Osteocyte (in vitro differentiated cells): ENCODE measurements around the gene PROC. TPM values are rescaled to one million over a fixed set of nuclear protein-coding genes. Genes with fewer than 3 reads are reported as not detected.
A peak's percentile ranks its signal among the peaks of the same experiment; 100 is the strongest.

ENCODE experiments used
- DNase-seq: peaks from one replicate; pipeline ENCODE4 v3.0.0; 2021; ENCODE audit warnings: mixed read lengths; ENCODE audit not compliant: unreplicated experiment; ENCODE audit errors: extremely low spot score
- H3K27ac Mint-ChIP-seq: one replicate; pipeline ENCODE4 v1.8.0; 2021; ENCODE audit warnings: mild to moderate bottlenecking, mixed read lengths; ENCODE audit not compliant: unreplicated experiment
- H3K27me3 Mint-ChIP-seq: one replicate; pipeline ENCODE4 v1.8.0; 2021; ENCODE audit warnings: mixed read lengths; ENCODE audit not compliant: unreplicated experiment
- H3K36me3 Mint-ChIP-seq: one replicate; pipeline ENCODE4 v1.8.0; 2021; ENCODE audit warnings: mixed read lengths; ENCODE audit not compliant: unreplicated experiment
- H3K4me1 Mint-ChIP-seq: one replicate; pipeline ENCODE4 v1.8.0; 2021; ENCODE audit warnings: mixed read lengths; ENCODE audit not compliant: unreplicated experiment
- H3K4me3 Mint-ChIP-seq: one replicate; pipeline ENCODE4 v1.8.0; 2021; ENCODE audit warnings: mild to moderate bottlenecking, moderate library complexity, mixed read lengths; ENCODE audit not compliant: unreplicated experiment
- H3K9me3 Mint-ChIP-seq: one replicate; pipeline ENCODE4 v1.8.0; 2021; ENCODE audit warnings: mixed read lengths; ENCODE audit not compliant: unreplicated experiment
- total RNA-seq: library from RNA; stranded (reverse); gene quantifications from 2 replicates; pipeline ENCODE4 v1.2.1, GENCODE V29; 2021
- TF ChIP-seq, protein P1 (sequence below): fragments of 200-600 bp; sonication (generic); IDR thresholded peaks from 2 replicates; pipeline ENCODE4 v1.5.0; 2021; ENCODE audit warnings: antibody characterized with exemption, mild to moderate bottlenecking, moderate library complexity

Gene PROC
- total RNA-seq, 1 donor from 2014 or later: 1.6 TPM

DNA sequence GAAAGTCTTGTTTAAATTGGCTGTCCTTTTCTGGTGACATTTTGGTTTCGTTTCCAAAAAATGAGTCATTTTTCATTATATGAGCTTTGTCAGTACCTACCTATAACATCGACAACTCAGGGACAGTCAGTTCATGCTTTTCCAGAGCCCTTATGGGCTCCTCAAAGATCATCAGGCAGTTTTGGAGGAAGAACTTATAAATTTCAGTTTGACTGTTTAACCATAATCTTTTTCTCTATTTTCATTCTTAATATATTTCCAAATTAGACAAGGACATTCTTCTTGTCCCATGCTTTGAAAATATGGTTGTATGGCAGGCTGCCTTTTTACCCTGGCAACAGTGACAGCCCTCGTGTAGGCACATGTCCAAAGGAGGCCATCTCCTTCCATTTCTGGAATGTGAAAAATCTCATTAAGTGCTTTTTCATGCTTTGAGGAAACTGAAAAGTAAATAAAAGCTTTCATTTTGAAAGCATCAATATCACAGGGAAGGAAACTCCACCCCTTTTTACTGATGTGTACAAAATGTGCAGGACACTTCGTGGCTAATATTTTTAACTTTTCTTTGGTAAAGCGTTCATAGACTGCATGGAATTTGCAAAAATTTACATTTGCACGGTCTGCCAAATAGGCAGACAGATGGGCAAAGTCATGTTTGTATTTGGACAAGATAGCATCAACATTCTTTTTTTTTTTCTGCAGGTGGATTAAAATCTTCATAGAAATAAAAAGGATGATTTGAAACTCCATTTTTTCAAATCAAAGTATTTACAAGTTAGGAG lies 7.2 kb upstream of the PROC start:
- peaks cover 13% of the 10 kb centered on the region for H3K9me3 Mint-ChIP-seq
- H3K27ac Mint-ChIP-seq: peak overlapping the region; percentile 99
- peaks cover 79% of the 10 kb centered on the region for H3K4me1 Mint-ChIP-seq
- no peaks in the 10 kb centered on the region for H3K36me3 Mint-ChIP-seq
- TF ChIP-seq, protein P1, sequence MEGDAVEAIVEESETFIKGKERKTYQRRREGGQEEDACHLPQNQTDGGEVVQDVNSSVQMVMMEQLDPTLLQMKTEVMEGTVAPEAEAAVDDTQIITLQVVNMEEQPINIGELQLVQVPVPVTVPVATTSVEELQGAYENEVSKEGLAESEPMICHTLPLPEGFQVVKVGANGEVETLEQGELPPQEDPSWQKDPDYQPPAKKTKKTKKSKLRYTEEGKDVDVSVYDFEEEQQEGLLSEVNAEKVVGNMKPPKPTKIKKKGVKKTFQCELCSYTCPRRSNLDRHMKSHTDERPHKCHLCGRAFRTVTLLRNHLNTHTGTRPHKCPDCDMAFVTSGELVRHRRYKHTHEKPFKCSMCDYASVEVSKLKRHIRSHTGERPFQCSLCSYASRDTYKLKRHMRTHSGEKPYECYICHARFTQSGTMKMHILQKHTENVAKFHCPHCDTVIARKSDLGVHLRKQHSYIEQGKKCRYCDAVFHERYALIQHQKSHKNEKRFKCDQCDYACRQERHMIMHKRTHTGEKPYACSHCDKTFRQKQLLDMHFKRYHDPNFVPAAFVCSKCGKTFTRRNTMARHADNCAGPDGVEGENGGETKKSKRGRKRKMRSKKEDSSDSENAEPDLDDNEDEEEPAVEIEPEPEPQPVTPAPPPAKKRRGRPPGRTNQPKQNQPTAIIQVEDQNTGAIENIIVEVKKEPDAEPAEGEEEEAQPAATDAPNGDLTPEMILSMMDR: no peak
- H3K4me3 Mint-ChIP-seq: peak overlapping the region; percentile 65
- H3K27me3 Mint-ChIP-seq: no peaks in the 10 kb centered on the region
- no peak for DNase-seq

- no peaks in the 10 kb centered on the region for H3K36me3 Mint-ChIP-seq
- TF ChIP-seq, protein P1: no peak
- peaks cover 82% of the 10 kb centered on the region for H3K4me1 Mint-ChIP-seq
- H3K4me3 Mint-ChIP-seq: peak overlapping the region; percentile 65
- no peak for DNase-seq
- H3K27me3 Mint-ChIP-seq: no peaks in the 10 kb centered on the region
- peaks cover 13% of the 10 kb centered on the region for H3K9me3 Mint-ChIP-seq
- peak overlapping the region; percentile 99 for H3K27ac Mint-ChIP-seq
Observed at GRCh38 chr2:127411653-127412369, 6.4 kb upstream of the PROC start.

DNA sequence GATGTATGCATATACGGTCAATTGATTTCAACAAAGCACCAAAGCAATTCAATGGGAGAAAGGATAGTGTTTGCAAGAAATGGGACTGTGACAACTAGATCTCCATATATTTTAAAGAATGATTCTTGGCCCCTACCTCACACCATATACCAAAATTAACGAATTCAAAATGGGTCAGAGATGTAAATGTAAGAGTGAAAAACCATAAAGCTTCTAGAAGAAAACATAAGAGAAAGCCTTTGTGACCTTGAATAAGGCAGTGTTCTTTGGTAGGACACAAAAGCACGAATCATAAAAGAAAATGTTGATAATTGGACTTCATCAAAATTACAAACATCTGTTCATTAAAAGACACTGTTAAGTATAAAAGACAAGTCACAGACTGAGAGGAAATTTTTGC lies 5.0 kb upstream of the PROC start:
- Mint-ChIP-seq H3K27me3 (no peaks in the 10 kb centered on the region), H3K4me3 (no peak overlapping the region), H3K4me1 (peaks cover 86% of the 10 kb centered on the region), H3K36me3 (no peaks in the 10 kb centered on the region), H3K9me3 (peaks cover 13% of the 10 kb centered on the region), H3K27ac (peak overlapping the region; percentile 90)
- TF ChIP-seq, protein P1: no peak
- DNase-seq: no peak

DNA sequence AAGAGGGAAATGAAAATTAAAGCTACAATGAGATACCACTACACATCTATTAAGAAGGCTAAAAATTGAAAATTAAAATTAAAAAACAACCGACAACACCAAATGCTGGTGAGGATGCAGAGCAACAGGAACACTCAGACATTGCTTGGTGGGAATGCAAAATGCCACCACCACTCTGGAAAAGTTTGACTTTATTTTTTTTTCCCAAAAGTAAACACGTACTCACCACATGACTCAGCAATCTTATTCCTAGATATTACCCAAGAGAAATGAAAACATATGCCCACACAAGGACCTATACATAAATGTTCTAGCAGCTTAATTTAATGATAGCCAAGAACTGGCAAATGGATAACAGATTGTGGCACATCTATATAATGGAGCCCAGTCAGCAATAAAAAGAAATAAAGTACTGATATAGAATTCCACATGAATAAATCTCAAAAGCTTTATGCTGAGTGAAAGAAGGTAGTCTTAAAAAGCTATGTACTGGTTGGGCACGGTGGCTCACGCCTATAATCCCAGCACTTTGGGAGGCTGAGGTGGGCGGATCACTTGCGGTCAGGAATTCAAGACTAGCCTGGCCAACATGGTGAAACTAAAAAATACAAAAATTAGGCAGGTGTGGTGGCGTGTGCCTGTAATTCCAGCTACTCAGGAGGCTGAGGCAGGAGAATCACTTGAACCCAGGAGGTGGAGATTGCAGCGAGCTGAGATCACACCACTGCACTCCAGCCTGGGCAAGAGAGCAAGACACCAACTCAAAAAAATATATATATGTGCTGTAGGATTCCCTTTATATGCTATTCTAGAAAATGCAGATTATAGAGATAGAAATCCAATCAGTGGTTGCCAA lies 4.2 kb upstream of the PROC start:
- H3K36me3 Mint-ChIP-seq: no peaks in the 10 kb centered on the region
- H3K27me3 Mint-ChIP-seq: no peaks in the 10 kb centered on the region
- H3K27ac Mint-ChIP-seq: peak overlapping the region; percentile 90
- peaks cover 81% of the 10 kb centered on the region for H3K4me1 Mint-ChIP-seq
- TF ChIP-seq, protein P1: no peak
- H3K4me3 Mint-ChIP-seq: no peak overlapping the region
- H3K9me3 Mint-ChIP-seq: peaks cover 13% of the 10 kb centered on the region
- no peak for DNase-seq
